Dermis microvascular lymphatic vessel endothelial cell (primary cell): ENCODE measurements around the gene DAAM1. TPM values are rescaled to one million over a fixed set of nuclear protein-coding genes. Genes with fewer than 3 reads are reported as not detected.

ENCODE experiments used
- DNase-seq, 2 donors: peaks; one replicate each; pipeline versions ENCODE4 v3.0.0 to v3.0.0-alpha.2; 2010; ENCODE audit warnings: low read depth in 2 of 2
- total RNA-seq: library from RNA; depleted of rRNA; stranded (reverse); fragments of >200 nt; gene quantifications from 2 replicates; pipeline ENCODE4 v1.2.1, GENCODE V29; 2014

DAAM1 gene
- total RNA-seq, 1 donor from 2014 or later: 32.1 TPM

DNA sequence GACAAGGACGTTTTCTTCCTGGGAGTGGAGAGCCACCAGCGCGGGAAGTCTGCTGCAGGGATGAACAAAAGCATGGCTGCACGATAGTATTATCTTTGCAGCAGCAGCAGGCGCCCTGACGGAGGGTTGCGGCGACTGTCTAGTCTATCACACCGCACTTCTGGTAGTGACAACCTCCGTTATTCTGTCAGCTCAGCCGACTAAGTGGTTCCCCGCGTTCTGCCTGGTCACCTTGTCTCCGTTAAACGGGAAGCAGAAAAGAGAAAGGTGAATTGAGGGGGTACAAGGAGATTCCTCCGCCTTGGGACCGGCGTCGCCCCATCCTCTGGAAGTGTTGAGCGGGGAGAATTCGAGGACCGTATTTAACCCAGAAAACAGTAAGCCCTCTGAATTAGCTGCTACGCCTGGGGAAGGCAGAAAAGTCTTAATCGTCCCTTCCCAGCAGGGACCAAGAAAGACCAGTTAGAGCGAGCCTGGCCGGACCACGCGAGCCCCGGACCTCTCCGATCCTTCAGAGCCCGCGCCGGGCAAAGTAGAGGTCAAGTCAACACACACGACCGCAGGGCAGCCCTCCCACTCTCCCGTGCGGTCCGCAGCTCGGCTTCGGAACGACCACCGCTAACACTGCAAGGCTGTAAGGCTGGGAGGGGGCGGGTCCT lies 536 bp upstream of the DAAM1 start:
- peak in 1 of 2 donors; percentile 37 for DNase-seq

- peak in 1 of 2 donors; percentile 39 for DNase-seq
These were observed 771 bp downstream of the DAAM1 start for GRCh38 chr14:59189091-59189785.

DNA sequence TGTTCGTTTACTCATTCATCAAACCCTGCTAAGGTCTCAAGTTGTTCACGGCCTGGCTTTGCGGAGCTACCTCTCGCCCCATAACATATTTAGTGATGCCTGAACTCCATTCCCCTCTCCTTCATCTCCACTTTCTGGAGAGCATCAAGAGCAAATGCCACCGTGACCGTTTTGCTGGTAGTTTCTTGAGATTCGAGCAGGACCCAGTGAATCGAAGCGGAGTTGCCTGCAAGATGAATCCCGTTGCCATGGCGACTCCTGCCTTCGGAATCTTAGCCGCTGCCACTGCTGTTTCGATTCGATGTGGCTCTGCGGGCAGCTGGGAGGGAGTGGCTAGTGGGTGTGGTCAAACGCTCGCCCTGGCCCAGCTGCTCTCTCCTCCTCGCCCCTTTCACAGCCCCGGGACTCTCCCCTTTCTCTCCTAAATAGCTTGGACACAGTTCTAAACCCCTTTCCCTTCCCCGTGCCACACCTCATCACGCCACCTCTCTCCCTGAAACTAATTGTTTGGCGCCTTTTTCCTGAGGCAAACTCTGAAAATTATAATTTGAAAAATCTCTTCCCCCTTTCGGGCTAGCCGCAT lies 1.4 kb downstream of the DAAM1 start:
- DNase-seq: peak; percentile 43 to 81

DNA sequence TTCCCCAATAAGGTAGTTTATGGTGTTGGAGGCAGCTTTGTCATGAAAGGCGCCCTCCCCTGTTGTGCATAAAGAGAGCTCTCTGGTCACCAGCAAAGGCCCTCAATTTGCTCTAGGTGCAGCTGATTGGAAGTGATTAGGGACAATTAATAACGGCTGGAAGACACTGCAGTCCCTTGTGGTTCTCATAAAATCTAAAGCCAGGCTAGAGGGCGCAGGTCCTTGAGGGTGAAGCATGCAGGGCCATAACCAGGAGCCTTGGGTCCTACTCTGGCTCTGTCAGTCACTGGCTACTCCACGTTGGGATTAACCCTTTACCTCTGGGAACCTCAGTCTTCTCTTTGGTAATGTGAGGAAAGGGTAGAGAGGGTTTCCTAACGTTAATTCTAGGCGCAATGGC lies 1.9 kb downstream of the DAAM1 start:
- DNase-seq: peak in 1 of 2 donors; percentile 9

GRCh38 chr14:59195912-59196311 lies 7.4 kb downstream of the DAAM1 start:
- no peak for DNase-seq

GRCh38 chr14:59197695-59198262 lies 9.3 kb downstream of the DAAM1 start:
- DNase-seq: peak in 1 of 2 donors; percentile 11

DNA sequence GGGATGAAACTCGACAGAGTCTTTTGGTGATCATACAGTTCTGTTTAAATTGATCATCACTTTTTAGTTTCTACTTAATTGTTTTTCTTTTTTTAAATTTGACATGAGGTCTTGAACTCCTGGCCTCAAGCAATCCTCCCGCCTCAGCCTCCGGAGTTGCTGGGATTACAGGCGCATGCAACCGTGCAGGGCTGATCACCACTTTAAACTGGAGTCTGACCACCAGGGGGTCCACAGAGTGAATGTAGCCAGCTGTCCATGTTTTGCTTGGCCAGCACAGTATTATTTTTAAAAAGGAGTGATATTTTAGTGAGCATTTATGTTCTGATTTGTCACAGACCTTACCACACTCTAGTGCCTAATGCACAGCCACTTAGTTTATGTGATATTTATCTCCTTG lies 10.7 kb downstream of the DAAM1 start:
- no peak for DNase-seq

- DNase-seq: no peak
These were observed 11.1 kb downstream of the DAAM1 start for GRCh38 chr14:59199614-59200013.

DNA sequence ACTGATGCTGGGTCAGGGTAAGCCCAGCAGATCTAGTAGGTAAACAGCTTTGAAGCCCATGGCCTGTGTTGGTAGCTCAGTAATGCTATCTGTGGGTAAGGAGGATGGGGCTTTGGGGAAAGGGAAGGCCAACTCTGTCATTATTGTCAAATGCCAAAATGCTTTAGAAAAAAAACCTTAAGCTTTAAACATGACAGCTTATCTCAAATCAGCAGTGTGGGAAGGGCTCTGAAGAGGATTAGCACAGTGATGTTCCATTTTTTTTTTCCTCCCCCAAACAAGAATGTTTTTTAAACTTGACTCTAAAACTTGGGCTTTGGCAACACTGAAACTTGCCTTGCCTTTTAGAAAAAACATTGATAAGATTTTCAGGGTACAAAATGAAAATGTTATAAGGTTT lies 11.7 kb downstream of the DAAM1 start:
- DNase-seq: no peak

GRCh38 chr14:59202031-59202430 lies 13.6 kb downstream of the DAAM1 start:
- no peak for DNase-seq

- no peak for DNase-seq
These were observed 15.8 kb downstream of the DAAM1 start for GRCh38 chr14:59204305-59204704.

- DNase-seq: no peak
These were observed 18.4 kb downstream of the DAAM1 start for GRCh38 chr14:59206892-59207291.

DNA sequence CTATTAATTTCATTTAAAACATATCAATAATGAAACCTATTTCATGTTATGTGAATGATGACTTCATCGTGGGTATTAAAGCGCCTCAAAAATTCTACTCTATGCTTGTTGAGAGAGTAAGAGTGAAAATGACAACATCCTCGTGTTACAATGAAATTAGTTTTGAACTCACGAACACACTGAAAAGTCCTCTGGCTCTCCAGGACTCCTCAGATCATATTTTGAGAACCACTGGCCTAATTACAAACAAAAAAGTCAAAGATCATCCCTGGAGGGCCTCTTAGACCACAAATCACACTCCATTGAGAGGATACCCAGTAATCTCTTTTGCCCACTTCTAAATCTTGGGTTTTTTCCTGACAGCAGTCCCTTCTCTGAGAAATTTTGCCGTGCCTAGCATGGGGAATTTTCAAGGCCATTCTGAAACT lies 19.1 kb downstream of the DAAM1 start:
- DNase-seq: no peak

DNA sequence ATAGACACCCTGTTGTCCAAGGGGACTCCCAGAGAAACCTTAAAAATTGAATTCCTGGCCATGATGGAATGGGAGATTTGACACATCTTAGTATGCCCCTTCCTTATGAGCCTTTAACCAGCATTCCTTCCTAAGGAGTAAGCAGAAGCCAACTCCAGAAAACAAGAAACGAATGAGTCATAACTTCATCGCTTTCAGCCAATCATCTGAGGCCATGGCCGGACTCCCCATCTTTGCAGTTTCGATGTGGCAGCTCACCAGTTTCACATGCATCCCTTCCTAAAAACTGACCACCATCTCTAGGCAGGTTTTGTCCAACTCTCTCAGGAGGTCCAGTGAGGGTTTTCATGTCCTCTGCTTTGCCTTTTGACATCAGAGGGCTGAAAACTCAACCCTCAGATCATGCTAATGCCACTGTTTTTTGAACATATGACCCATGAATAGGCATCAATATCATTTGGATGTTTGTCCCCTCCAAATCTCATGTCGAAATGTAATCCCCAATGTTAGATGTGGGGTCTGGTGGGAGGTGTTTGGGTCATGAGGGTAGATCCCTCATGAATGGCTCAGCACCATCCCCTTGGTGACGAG lies 19.9 kb downstream of the DAAM1 start:
- no peak for DNase-seq

DNA sequence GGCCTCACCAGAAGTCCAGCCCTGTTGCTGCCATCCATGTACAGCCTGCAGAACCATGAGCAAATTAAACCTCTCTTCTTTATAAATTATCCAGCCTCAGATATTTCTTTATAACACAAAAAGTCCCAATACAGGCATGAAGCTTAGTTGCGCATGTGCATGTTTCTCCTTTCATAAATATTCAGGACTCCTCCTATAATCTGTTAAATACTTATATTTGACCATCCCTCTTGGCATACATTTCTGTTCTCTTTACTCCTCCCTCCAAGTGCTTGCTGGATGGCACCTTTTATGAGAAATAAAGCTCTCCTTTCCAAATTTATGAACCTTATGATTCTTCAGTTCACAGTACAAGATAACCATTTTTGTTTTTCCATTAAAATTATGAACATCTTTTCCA lies 20.5 kb downstream of the DAAM1 start:
- no peak for DNase-seq

GRCh38 chr14:59210621-59211020 lies 22.2 kb downstream of the DAAM1 start:
- no peak for DNase-seq

GRCh38 chr14:59213368-59214315 lies 25.2 kb downstream of the DAAM1 start:
- DNase-seq: no peak

GRCh38 chr14:59214702-59215302 lies 26.3 kb downstream of the DAAM1 start:
- no peak for DNase-seq

DNA sequence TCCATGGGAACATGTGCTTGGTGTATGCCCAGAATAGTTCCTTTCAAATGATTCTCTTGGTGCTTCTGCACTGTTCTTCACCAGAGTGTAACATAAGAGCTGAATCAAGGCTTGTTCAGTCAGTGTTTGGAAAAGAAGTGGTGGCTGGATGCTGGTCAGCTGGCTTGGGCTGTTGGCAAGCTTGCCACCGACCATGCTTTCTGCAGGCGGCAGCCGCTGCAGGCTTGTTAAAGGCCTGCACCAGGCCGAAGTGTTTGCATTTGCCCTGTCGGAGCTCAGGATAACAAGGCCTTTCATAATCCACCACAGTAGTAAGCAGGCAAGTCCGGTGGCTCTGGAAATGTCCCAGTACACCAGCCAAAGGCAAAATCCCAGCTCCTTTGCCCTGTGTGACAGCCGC lies 26.9 kb downstream of the DAAM1 start:
- no peak for DNase-seq

- no peak for DNase-seq
These were observed 27.3 kb downstream of the DAAM1 start for GRCh38 chr14:59215757-59216156.

DNA sequence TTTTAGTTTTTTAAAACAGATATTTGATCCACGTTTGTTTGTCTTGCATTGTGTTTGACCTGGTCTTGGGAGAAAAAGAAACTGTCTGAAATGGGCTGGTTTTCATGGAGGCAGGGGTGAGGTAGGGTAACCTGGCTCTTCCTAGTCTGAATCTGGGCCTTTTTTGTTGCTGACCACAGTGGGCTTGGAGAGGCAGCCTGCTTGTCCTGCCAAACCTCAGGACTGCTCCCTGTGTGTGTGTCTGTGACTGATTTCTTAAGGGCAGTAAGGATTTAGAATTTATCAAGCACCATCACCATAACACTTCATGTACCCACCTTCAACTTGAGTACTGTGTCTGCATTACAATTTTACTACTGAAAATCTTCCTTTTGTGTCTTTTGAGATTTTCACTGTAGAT lies 28.5 kb downstream of the DAAM1 start:
- no peak for DNase-seq
